WTC11 (cell line): Measurements from ENCODE around the gene COL4A6.

ENCODE experiments used
- FOXJ3 ChIP-seq: sonication (generic); formaldehyde crosslinking; IDR thresholded peaks from 2 replicates; pipeline ENCODE4 v1.9.0; 2021; ENCODE audit warnings: missing genetic modification reagents, mild to moderate bottlenecking, borderline replicate concordance
- TF ChIP-seq, protein P1 (sequence below): sonication (generic); formaldehyde crosslinking; IDR thresholded peaks from 2 replicates; pipeline ENCODE4 v1.8.1; 2023; ENCODE audit warnings: mild to moderate bottlenecking, moderate library complexity, missing genetic modification reagents

DNA sequence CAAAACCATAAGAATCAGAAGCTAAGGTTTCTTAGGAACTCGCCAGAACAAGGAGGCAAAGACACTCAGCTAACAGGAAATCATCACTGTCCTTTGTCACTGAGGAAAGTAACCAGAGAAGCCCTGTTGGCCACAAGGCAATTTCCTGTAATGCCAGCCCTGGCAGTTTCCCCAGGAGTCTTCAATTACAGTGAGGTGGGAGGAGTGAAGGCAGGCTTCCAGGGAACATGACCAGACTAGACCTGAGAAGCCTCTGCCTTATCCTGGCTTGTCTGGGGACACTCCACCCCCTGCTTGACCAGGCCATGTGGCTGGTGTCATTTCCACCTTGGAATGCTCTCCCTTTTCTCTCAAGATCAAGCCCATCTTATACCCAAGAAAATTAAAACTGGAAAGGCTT, 125.3 kb downstream of the COL4A6 start:
- TF ChIP-seq, protein P1, sequence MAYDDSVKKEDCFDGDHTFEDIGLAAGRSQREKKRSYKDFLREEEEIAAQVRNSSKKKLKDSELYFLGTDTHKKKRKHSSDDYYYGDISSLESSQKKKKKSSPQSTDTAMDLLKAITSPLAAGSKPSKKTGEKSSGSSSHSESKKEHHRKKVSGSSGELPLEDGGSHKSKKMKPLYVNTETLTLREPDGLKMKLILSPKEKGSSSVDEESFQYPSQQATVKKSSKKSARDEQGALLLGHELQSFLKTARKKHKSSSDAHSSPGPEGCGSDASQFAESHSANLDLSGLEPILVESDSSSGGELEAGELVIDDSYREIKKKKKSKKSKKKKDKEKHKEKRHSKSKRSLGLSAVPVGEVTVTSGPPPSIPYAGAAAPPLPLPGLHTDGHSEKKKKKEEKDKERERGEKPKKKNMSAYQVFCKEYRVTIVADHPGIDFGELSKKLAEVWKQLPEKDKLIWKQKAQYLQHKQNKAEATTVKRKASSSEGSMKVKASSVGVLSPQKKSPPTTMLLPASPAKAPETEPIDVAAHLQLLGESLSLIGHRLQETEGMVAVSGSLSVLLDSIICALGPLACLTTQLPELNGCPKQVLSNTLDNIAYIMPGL (CRISPR knock-in tag), result no peak
- TF ChIP-seq FOXJ3 (CRISPR knock-in tag), result no peak
